ENCODE results near the gene RBM14.
"Not testable (repeated sequence)": the region's sequence is repeated elsewhere in the genome, so short reads cannot be mapped to it uniquely, and the experiment has no call there.

RBM14 gene

DNA sequence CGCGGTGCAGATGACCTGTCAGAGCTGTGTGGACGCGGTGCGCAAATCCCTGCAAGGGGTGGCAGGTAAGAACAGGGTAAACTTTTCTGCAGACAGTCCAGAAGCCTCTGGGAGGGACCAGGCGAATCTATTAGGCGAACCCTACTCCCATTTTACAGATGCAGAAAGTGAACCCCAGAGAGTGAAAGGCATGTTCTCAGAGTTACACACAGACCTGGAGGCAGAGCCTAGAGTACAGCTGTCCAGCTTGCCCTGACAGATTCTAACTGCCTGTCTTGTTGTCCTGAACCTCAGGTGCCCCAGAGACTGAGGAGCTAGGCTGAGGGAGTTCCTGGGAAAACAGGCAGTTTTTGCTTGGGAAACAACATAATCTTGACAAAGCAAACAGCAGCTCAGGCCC lies 22.8 kb upstream of the RBM14 start:
- FAIRE-seq: no peak
- DNase-seq (ENCODE audit: insufficient read length, low spot score): no peak
- TF ChIP-seq TAF1 (IDR thresholded peaks at IDR 0.05; ENCODE audit: low read depth, low read length) (no peak), PAX5 (IDR thresholded peaks at IDR 0.05; ENCODE audit: insufficient read depth, low read length, severe bottlenecking) (no peak), POLR2AphosphoS5 (IDR thresholded peaks at IDR 0.05; ENCODE audit: low read depth, low read length) (no peak), POLR2A (IDR thresholded peaks at IDR 0.05; ENCODE audit: low read depth, low read length) (no peak), SPI1 (IDR thresholded peaks at IDR 0.05; ENCODE audit: low read depth, low read length) (no peak)

DNA sequence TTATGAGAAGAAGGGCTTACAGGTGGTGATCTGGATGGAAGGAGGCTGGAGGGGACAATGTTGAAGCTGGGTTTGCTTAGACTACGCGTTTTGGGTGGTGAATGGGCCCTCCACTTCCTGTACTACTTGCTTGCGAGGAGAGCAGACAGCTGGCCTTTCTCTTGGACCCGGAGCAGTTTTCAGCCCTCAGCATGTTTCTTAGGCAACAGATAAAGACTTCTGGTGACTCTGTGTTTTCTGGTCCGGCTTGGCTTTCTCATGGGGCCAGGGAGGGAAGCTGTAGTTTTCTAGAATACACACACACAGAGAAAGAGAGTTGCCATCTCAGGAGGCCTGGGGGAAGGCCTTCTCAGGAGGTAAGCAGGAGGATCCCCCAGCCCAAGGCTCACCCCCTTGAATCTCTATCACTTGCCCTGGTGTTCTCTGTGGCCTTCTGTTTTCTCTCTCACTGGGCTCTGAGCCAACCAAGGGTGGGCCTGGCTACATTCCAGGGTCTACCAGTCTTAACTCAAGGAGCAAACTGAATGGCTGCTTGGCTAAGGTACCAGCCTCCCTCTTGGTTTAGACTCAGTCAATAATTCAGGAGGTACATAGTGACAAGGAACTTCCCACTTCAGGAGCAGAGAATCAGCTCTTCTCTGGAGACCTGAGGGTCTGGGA lies 21.1 kb upstream of the RBM14 start:
- no peak for TF ChIP-seq TAF1 (IDR thresholded peaks at IDR 0.05; ENCODE audit: low read depth, low read length)
- no peak for TF ChIP-seq PAX5 (IDR thresholded peaks at IDR 0.05; ENCODE audit: insufficient read depth, low read length, severe bottlenecking)
- no peak for TF ChIP-seq POLR2AphosphoS5 (IDR thresholded peaks at IDR 0.05; ENCODE audit: low read depth, low read length)
- TF ChIP-seq SPI1 (IDR thresholded peaks at IDR 0.05; ENCODE audit: low read depth, low read length): no peak
- no peak for TF ChIP-seq POU2F2 (IDR thresholded peaks at IDR 0.05; ENCODE audit: low read depth, low read length)
- TF ChIP-seq POLR2A (IDR thresholded peaks at IDR 0.05; ENCODE audit: low read depth, low read length): no peak
- no peak for DNase-seq (ENCODE audit: insufficient read length, low spot score)
- no peak for FAIRE-seq

DNA sequence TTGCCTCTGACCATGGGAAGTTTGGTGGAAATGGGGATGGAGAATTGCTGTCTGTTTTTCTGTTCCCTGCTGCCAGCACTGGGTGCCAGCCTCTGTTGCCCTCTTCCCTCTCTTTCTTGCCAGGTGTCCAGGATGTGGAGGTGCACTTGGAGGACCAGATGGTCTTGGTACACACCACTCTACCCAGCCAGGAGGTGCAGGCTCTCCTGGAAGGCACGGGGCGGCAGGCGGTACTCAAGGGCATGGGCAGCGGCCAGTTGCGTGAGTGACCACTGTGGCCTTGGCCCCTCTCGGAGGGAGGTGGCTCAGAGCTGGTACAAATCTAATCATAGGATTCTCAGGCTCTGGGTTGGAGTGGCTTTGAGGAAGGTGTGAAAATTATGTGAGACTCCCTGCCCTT lies 17.4 kb upstream of the RBM14 start:
- DNase-seq (ENCODE audit: insufficient read length, low spot score) (no peak), FAIRE-seq (no peak)
- TF ChIP-seq POLR2AphosphoS5 (IDR thresholded peaks at IDR 0.05; ENCODE audit: low read depth, low read length) (no peak), POU2F2 (IDR thresholded peaks at IDR 0.05; ENCODE audit: low read depth, low read length) (no peak), TAF1 (IDR thresholded peaks at IDR 0.05; ENCODE audit: low read depth, low read length) (no peak), PAX5 (IDR thresholded peaks at IDR 0.05; ENCODE audit: insufficient read depth, low read length, severe bottlenecking) (no peak), SPI1 (IDR thresholded peaks at IDR 0.05; ENCODE audit: low read depth, low read length) (no peak), POLR2A (IDR thresholded peaks at IDR 0.05; ENCODE audit: low read depth, low read length) (no peak)

DNA sequence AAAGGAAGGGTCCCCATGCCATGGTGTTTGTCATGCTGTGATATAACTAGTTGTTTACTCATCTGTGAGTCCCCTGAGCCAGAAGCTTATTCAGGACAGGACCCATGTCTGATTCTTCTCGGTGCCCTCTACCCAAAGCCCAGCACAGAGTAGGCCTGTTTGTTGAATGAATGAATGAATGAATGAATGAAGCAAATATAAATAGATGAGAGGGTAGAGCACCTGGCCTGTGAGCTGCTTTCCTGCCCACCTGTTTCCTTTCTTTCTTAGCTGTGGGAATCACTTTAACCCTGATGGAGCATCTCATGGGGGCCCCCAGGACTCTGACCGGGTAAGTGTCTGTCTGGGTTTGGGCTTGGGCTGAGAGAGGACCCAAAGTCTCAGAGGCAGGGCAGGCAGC lies 16.2 kb upstream of the RBM14 start:
- TF ChIP-seq POLR2AphosphoS5 (IDR thresholded peaks at IDR 0.05; ENCODE audit: low read depth, low read length) (no peak), TAF1 (IDR thresholded peaks at IDR 0.05; ENCODE audit: low read depth, low read length) (no peak), POLR2A (IDR thresholded peaks at IDR 0.05; ENCODE audit: low read depth, low read length) (no peak), PAX5 (IDR thresholded peaks at IDR 0.05; ENCODE audit: insufficient read depth, low read length, severe bottlenecking) (no peak), SPI1 (IDR thresholded peaks at IDR 0.05; ENCODE audit: low read depth, low read length) (no peak), POU2F2 (IDR thresholded peaks at IDR 0.05; ENCODE audit: low read depth, low read length) (no peak)
- FAIRE-seq (no peak), DNase-seq (ENCODE audit: insufficient read length, low spot score) (no peak)

DNA sequence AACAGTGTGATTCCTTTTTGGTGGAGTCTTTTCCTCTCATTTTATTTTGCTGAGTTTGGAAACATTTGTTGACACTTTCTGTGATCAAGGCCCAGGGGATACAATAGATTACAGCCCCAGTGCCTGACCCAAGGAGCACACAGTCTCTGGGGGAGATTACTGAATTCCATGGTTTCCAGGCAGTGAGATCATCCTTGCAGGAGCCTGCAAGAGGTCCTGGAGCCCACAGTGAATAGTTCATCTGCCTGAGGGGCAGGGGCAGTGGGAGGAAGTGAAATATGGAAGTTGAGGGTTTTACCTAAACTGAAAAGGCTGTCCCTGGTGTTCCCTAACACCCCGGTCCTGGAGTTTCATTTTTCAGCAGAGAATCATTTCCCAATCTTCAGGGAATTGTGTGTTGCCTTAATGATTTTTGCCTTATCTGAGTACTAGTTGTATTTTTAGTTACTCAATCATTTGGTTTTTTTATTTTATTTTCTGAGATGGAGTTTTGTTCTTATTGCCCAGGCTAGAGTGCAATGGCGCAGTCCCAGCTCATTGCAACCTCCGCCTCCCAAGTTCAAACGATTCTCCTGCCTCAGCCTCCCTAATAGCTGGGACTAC lies 15.7 kb upstream of the RBM14 start:
- no peak for FAIRE-seq
- TF ChIP-seq TAF1 (IDR thresholded peaks at IDR 0.05; ENCODE audit: low read depth, low read length): no peak
- TF ChIP-seq SPI1 (IDR thresholded peaks at IDR 0.05; ENCODE audit: low read depth, low read length): peak; percentile 48
- DNase-seq (ENCODE audit: insufficient read length, low spot score): no peak

DNA sequence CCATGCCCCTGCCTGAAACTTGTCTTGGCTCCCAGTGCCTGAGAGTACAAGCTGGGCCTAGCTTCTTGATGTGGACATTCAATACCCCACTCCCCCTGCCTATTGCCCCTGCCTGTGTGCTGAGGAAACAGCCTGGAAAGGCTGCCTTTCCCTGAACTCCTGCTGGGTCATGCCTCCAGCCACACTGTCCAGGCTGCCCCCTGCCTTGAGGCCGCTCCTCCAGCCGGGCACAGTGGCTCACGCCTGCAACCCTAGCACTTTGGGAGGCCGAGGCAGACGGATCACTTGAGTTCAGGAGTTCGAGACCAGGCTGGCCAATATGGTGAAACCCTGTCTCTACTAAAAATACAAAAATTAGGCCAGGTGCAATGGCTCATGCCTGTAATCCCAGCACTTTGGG lies 13.4 kb upstream of the RBM14 start:
- no peak for DNase-seq (ENCODE audit: insufficient read length, low spot score)
- TF ChIP-seq PAX5 (IDR thresholded peaks at IDR 0.05; ENCODE audit: insufficient read depth, low read length, severe bottlenecking): no peak
- TF ChIP-seq POLR2A (IDR thresholded peaks at IDR 0.05; ENCODE audit: low read depth, low read length): no peak
- TF ChIP-seq TAF1 (IDR thresholded peaks at IDR 0.05; ENCODE audit: low read depth, low read length): no peak
- no peak for FAIRE-seq

DNA sequence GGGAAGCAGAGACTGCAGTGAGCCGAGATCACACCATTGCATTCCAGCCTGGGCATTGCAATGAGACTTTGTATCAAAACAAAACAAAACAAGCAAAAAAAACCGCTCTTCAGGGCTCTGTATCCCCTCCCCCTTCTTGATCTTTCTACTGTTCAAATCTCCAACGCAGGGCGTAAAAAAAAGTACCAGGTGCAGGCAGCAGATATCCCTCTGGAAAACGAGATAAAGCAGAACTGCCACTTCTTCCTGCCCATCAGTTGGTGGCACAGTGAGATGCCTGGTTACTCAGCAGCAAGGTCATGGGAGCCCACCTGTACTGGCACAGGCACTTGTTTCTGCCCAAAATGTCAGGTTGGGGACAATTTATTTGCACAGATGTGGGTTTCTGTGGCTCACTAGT lies 12.3 kb upstream of the RBM14 start:
- no peak for DNase-seq (ENCODE audit: insufficient read length, low spot score)
- FAIRE-seq: no peak
- no peak for TF ChIP-seq POLR2A (IDR thresholded peaks at IDR 0.05; ENCODE audit: low read depth, low read length)
- TF ChIP-seq PAX5 (IDR thresholded peaks at IDR 0.05; ENCODE audit: insufficient read depth, low read length, severe bottlenecking): no peak
- no peak for TF ChIP-seq POU2F2 (IDR thresholded peaks at IDR 0.05; ENCODE audit: low read depth, low read length)
- no peak for TF ChIP-seq POLR2AphosphoS5 (IDR thresholded peaks at IDR 0.05; ENCODE audit: low read depth, low read length)

DNA sequence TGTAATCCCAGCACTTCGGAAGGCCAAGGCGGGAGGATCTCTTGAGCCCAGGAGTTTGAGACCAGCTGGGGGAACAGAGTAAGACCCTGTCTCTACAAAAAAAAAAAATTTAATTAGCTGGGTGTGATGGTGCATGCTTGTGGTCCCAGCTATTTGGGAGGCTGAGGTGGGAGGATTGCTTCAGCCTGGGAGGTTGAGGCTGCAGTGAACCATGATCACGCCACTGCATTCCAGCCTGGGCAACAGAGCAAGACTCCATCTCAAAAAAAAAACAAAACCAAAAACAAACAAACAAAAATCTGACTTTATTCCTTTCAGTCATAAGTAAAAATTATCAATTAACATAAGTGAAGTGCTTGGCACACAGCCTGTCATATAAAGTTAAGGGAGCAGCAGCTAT lies 9.8 kb upstream of the RBM14 start:
- DNase-seq (ENCODE audit: insufficient read length, low spot score); FAIRE-seq: not testable (repeated sequence)

DNA sequence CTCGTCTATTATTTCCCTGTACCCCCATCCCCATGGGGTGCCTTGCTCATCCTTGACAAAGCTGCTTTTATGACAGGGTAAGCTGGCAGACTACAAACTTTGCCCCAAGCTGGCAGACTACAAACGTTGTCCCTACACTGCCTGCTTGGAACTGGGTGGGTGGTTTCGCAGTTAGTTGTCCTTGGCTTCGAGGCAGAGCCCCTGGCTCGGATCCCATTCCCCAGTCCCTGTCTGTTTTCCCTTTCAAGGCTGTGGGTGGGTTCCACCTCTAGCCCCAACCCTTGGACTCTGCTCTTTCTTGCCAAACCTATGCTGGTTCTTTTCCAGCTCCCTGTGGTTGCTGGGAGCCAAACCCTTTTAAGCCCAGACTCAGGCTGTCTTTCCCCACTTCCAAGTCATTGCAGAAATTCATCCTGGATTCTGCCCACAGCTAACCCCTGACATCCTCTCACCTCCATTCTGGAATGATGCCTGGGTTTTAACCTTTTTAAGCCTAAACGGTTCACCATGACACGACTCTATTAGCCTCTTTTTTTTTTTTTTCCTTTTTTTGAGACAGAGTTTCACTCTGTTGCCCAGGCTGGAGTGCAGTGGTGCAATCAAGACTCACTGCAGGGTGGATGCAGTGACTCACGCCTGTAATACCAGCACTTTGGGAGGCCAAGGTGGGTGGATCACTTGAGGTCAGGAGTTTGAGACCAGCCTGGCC lies 9.2 kb upstream of the RBM14 start:
- FAIRE-seq (no peak), DNase-seq (ENCODE audit: insufficient read length, low spot score) (no peak)
- no peak for TF ChIP-seq SPI1 (IDR thresholded peaks at IDR 0.05; ENCODE audit: low read depth, low read length)
- TF ChIP-seq TAF1 (IDR thresholded peaks at IDR 0.05; ENCODE audit: low read depth, low read length): no peak
- TF ChIP-seq POU2F2 (IDR thresholded peaks at IDR 0.05; ENCODE audit: low read depth, low read length): no peak
- no peak for TF ChIP-seq POLR2A (IDR thresholded peaks at IDR 0.05; ENCODE audit: low read depth, low read length)
- no peak for TF ChIP-seq POLR2AphosphoS5 (IDR thresholded peaks at IDR 0.05; ENCODE audit: low read depth, low read length)
- TF ChIP-seq PAX5 (IDR thresholded peaks at IDR 0.05; ENCODE audit: insufficient read depth, low read length, severe bottlenecking): no peak
